AG04450 (cell line): ENCODE measurements around the gene GH1. TPM values are rescaled to one million over a fixed set of nuclear protein-coding genes. Genes with fewer than 3 reads are reported as not detected.

ENCODE experiments used
- CTCF ChIA-PET: fragments of 300-600, 350-600 bp; formaldehyde crosslinking; extraction: SDS; loops from one replicate; lab custom pipeline; 2022; ENCODE audit warnings: antibody characterized with exemption, inconsistent platforms; lab: Charles Lee
- POLR2A ChIA-PET: fragments of 350-600 bp; formaldehyde crosslinking; extraction: SDS; loops from one replicate; lab custom pipeline; 2021; ENCODE audit warnings: antibody characterized with exemption, inconsistent platforms; lab: Yijun Ruan, JAX
- DNase-seq: peaks from one replicate; pipeline ENCODE4 v3.0.0-alpha.2; 2011; ENCODE audit warnings: low read depth, low spot score
- H3K27ac ChIP-seq: one replicate; pipeline ENCODE4 v1.5.1; 2012; ENCODE audit warnings: low read depth, low read length, control low read depth
- H3K27me3 ChIP-seq: one replicate; pipeline ENCODE4 v1.6.0; 2012; ENCODE audit warnings: low read length; ENCODE audit not compliant: control insufficient read depth, insufficient read depth
- H3K4me3 ChIP-seq: 2 replicates; pipeline ENCODE4 v1.5.1; 2011; ENCODE audit warnings: mild to moderate bottlenecking, low read depth, low read length, control low read depth
- H3K9me3 ChIP-seq: 2 replicates; pipeline ENCODE4 v1.5.1; 2012; ENCODE audit warnings: low read length; ENCODE audit not compliant: control insufficient read depth, insufficient read depth
- polyA plus RNA-seq: library from polyadenylated mRNA; depleted of rRNA; stranded (reverse); fragments of >200 nt; gene quantifications from 2 replicates; pipeline ENCODE4 v1.2.3, GENCODE V29; 2011
- TF ChIP-seq, protein P1 (sequence below): IDR thresholded peaks from 2 replicates; pipeline ENCODE4 v1.5.1; 2011; ENCODE audit warnings: low read depth, low read length, control low read depth, inconsistent platforms

The GH1 gene
- polyA plus RNA-seq, 1 experiment, result not detected

DNA sequence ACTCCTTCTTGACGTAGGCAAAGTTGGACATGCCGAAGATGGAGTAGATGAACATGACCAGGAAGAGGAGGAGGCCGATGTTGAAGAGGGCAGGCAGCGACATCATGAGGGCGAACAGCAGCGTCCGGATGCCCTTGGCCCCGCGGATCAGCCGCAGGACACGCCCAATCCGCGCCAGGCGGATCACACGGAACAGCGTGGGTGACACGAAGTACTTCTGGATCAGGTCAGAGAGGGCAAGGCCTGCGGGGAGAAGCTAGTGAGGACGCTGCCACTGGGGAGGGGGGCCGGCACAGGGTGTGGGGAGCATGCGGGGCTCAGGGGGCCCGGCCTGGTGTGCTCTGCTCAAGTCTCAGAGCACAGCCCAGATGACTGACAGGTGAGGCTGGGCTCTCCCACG, 23.1 kb upstream of the GH1 start:
- DNase-seq, result no peak
- no peak overlapping the region for H3K4me3 ChIP-seq
- H3K27me3 ChIP-seq, result peaks cover 3% of the 10 kb centered on the region
- H3K9me3 ChIP-seq, result peaks cover 3% of the 10 kb centered on the region; the same call in 1 of the 2 replicates
- ChIA-PET POLR2A (no interaction called here), CTCF (no interaction called here)
- H3K27ac ChIP-seq, result no peak overlapping the region
- TF ChIP-seq, protein P1, sequence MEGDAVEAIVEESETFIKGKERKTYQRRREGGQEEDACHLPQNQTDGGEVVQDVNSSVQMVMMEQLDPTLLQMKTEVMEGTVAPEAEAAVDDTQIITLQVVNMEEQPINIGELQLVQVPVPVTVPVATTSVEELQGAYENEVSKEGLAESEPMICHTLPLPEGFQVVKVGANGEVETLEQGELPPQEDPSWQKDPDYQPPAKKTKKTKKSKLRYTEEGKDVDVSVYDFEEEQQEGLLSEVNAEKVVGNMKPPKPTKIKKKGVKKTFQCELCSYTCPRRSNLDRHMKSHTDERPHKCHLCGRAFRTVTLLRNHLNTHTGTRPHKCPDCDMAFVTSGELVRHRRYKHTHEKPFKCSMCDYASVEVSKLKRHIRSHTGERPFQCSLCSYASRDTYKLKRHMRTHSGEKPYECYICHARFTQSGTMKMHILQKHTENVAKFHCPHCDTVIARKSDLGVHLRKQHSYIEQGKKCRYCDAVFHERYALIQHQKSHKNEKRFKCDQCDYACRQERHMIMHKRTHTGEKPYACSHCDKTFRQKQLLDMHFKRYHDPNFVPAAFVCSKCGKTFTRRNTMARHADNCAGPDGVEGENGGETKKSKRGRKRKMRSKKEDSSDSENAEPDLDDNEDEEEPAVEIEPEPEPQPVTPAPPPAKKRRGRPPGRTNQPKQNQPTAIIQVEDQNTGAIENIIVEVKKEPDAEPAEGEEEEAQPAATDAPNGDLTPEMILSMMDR, result no peak

DNA sequence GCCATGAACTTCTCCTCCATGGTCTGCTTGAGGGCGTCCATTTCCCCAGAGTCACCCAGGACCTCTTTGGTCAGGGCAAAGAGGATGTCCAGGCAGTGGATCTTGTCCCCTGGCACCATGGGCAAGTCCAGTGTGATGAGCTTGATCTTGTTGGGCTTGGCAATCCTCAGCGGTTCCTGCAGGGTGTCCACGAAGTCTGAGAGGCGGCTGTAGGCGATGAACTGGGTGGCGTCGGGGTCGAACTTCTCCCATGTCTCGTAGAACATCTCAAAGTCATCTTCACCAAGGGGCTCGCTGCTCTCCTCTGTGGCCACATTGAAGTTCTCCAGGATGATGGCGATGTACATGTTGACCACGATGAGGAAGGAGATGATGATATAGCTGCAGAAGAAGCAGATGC, 22.5 kb upstream of the GH1 start:
- ChIA-PET CTCF (no interaction called here), POLR2A (no interaction called here)
- H3K4me3 ChIP-seq, result no peak overlapping the region
- peaks cover 3% of the 10 kb centered on the region; the same call in 1 of the 2 replicates for H3K9me3 ChIP-seq
- no peak overlapping the region for H3K27ac ChIP-seq
- peaks cover 3% of the 10 kb centered on the region for H3K27me3 ChIP-seq
- TF ChIP-seq, protein P1, result no peak
- no peak for DNase-seq

DNA sequence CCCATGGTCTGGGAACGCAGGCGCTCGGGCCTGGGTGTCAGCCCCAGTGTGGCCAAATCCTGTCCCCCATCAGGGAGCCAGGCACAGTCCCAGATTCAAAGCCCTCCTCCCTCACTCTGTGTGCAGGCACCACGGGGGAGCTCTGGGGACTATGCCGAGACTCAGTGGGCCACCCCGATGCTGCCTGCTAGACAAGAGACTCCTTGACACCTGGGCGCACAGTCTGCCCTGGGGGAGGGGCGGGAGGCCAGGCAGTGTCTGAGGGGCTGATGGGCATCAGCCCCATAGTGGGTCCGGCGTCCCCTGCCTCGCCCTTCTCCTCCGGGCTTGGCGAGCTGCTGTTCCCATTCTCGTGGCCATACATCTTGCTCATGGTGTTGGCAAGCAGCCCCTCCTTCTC, 21.9 kb upstream of the GH1 start:
- Histone ChIP-seq H3K27me3 (peaks cover 5% of the 10 kb centered on the region), H3K9me3 (peaks cover 3% of the 10 kb centered on the region; the same call in 1 of the 2 replicates), H3K4me3 (no peak overlapping the region), H3K27ac (no peak overlapping the region)
- DNase-seq, result no peak
- CTCF ChIA-PET, result no interaction called here
- TF ChIP-seq, protein P1, result no peak
- POLR2A ChIA-PET, result no interaction called here

DNA sequence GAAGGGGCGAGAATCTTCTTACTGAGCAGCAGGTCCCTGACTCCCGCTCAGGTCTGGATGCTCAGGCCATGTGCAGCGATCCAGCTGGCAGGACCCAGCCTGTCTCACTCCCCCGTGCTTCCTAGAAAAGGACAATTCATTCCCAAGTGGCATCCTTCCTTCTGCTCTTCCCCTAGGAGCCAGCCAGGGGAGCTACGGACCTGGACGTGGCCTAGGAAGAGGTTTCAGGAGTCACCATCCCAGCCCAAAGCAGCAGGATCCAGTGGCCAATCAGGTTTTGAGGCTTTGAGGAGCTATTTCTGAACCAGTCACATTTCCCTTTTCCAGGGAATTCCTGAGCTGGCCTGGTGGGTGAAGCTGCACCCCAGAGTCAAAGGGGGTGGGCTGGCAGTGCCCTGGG, 21.2 kb upstream of the GH1 start:
- no peak for DNase-seq
- TF ChIP-seq, protein P1, result no peak
- H3K27me3 ChIP-seq, result peaks cover 10% of the 10 kb centered on the region
- no peak overlapping the region for H3K27ac ChIP-seq
- POLR2A ChIA-PET, result no interaction called here
- CTCF ChIA-PET, result interaction anchor here (1.3 kb wide), 1 partner anchor 21 kb away, joined by 3 read pairs; no protein-coding TSS in a partner anchor
- H3K4me3 ChIP-seq, result no peak overlapping the region
- peaks cover 3% of the 10 kb centered on the region; the same call in 1 of the 2 replicates for H3K9me3 ChIP-seq

DNA sequence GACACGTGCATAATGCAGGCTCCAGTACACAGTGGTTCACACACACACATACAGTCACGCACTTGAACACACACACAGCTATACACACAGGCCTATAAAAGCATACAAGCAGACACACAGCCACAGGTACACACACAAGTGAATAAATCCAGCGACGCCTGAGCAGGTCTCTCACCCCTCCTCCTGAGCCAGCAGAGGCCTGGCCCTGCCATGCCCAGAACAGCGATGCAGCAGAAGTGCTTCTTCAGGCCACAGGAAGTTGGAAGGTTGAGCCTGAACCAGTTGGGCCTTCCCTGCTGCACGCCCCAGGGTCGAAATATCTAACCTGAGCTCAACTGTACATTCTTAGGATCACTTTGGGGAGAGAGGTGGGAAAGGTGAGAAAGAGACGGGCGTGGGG, 20.8 kb upstream of the GH1 start:
- Histone ChIP-seq H3K27ac (no peak overlapping the region), H3K4me3 (no peak overlapping the region), H3K9me3 (peaks cover 3% of the 10 kb centered on the region; the same call in 1 of the 2 replicates), H3K27me3 (peaks cover 14% of the 10 kb centered on the region)
- TF ChIP-seq, protein P1, result no peak
- no peak for DNase-seq
- POLR2A ChIA-PET, result no interaction called here
- CTCF ChIA-PET, result interaction anchor here (1.3 kb wide), 1 partner anchor 20 kb away, joined by 3 read pairs; no protein-coding TSS in a partner anchor
